GM18519 (cell line): ENCODE data around the gene IL18RAP.

Source experiments
- ATAC-seq: cut with Tn5 transposase; IDR thresholded peaks from one replicate; pipeline ENCODE4 v1.9.1; 2021; ENCODE audit warnings: mild to moderate bottlenecking, moderate library complexity; ENCODE audit not compliant: unreplicated experiment, low FRiP score

The IL18RAP gene

GRCh38 chr2:102422910-102423309 is at the start of gene IL18RAP:
Gene IL18RAP, plus strand, starts transcription at chr2:102423160. Its CDS starts 118 bp downstream, at chr2:102423278.
- ATAC-seq, result no peak

- no peak for ATAC-seq
Measured at GRCh38 chr2:102376052-102376591, 46.8 kb upstream of the IL18RAP start.

- no peak for ATAC-seq
Measured at GRCh38 chr2:102383722-102384121, 39.2 kb upstream of the IL18RAP start.

- ATAC-seq, result no peak
Measured at GRCh38 chr2:102385522-102385921, 37.4 kb upstream of the IL18RAP start.

- no peak for ATAC-seq
Measured at GRCh38 chr2:102386004-102386403, 37.0 kb upstream of the IL18RAP start.

GRCh38 chr2:102386867-102387541 is 36.0 kb upstream of the IL18RAP start:
- no peak for ATAC-seq

GRCh38 chr2:102387763-102388546 is 35.0 kb upstream of the IL18RAP start:
- no peak for ATAC-seq

- ATAC-seq, result no peak
Measured at GRCh38 chr2:102391565-102391964, 31.4 kb upstream of the IL18RAP start.

- no peak for ATAC-seq
Measured at GRCh38 chr2:102392096-102392495, 30.9 kb upstream of the IL18RAP start.

GRCh38 chr2:102392942-102393341 is 30.0 kb upstream of the IL18RAP start:
- no peak for ATAC-seq

- no peak for ATAC-seq
Measured at GRCh38 chr2:102396012-102396411, 26.9 kb upstream of the IL18RAP start.

- ATAC-seq, result no peak
Measured at GRCh38 chr2:102397209-102397608, 25.8 kb upstream of the IL18RAP start.

- ATAC-seq, result no peak
Measured at GRCh38 chr2:102399499-102400141, 23.3 kb upstream of the IL18RAP start.

GRCh38 chr2:102401456-102401855 is 21.5 kb upstream of the IL18RAP start:
- ATAC-seq, result no peak

- no peak for ATAC-seq
Measured at GRCh38 chr2:102401865-102402264, 21.1 kb upstream of the IL18RAP start.

- ATAC-seq, result no peak
Measured at GRCh38 chr2:102410952-102411351, 12.0 kb upstream of the IL18RAP start.

- ATAC-seq, result no peak
Measured at GRCh38 chr2:102412199-102412598, 10.8 kb upstream of the IL18RAP start.

- peak; percentile 31 for ATAC-seq
Measured at GRCh38 chr2:102417946-102418345, 5.0 kb upstream of the IL18RAP start.

- ATAC-seq, result peak; percentile 77
Measured at GRCh38 chr2:102418421-102418961, 4.5 kb upstream of the IL18RAP start.

GRCh38 chr2:102420290-102420689 is 2.7 kb upstream of the IL18RAP start:
- ATAC-seq, result no peak
